ENCODE results near the gene FZD2.

DNA sequence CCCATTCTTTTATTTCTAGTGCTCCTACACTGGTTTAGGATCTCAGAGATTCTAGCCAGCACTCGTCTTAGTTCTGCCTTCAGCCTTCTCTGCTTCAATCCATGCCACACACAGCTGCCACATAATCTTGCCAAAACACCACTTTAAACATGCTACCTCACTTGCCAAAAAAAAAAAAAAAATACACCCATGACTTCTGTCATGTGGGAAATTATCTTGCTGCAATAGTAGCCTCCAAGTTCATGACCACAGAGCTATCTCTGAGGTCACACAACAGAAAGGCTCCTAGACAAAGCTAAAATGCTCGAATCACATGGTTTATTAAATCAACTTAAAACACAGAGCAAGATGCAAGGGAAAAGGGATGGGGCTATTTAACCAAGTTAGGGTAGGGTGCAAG lies 18.1 kb downstream of the FZD2 start:
- TF ChIP-seq POLR2A (IDR thresholded peaks at IDR 0.05; ENCODE audit: extremely low read depth, insufficient read length) (no peak), CTCF (IDR thresholded peaks at IDR 0.05; ENCODE audit: low read depth, low read length) (no peak), MYC (IDR thresholded peaks at IDR 0.05; ENCODE audit: low read depth, low read length) (no peak)
- TF ChIP-seq, protein P1, sequence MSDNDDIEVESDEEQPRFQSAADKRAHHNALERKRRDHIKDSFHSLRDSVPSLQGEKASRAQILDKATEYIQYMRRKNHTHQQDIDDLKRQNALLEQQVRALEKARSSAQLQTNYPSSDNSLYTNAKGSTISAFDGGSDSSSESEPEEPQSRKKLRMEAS (IDR thresholded peaks at IDR 0.05; ENCODE audit: low read depth, low read length), result no peak
